GM10266 (cell line): ENCODE results near the gene DYRK1A.
A peak's percentile ranks its signal among the peaks of the same experiment; 100 is the strongest.

Experiments used
- DNase-seq: peaks from one replicate; pipeline ENCODE4 v3.0.0; 2012; ENCODE audit errors: extremely low spot score
- CTCF ChIP-seq: IDR thresholded peaks from 2 replicates; pipeline ENCODE4 v1.5.1; 2012; ENCODE audit warnings: mild to moderate bottlenecking, low read depth; ENCODE audit not compliant: control insufficient read depth, insufficient read depth; ENCODE audit errors: missing control alignments

Gene DYRK1A

GRCh38 chr21:37551331-37551992, 184.9 kb downstream of the DYRK1A start:
- no peak for DNase-seq
- TF ChIP-seq CTCF: no peak

- DNase-seq: no peak
These were observed 185.4 kb downstream of the DYRK1A start for GRCh38 chr21:37551993-37552355.

GRCh38 chr21:37552496-37553029, 186.0 kb downstream of the DYRK1A start:
- no peak for TF ChIP-seq CTCF
- DNase-seq: no peak

More at GRCh38 chr21:37551993-37552355, 185.4 kb downstream of the DYRK1A start:
- TF ChIP-seq CTCF: no peak

GRCh38 chr21:37553078-37553481, 186.5 kb downstream of the DYRK1A start:
- no peak for DNase-seq
- no peak for TF ChIP-seq CTCF

GRCh38 chr21:37554661-37555379, 188.2 kb downstream of the DYRK1A start:
- no peak for TF ChIP-seq CTCF
- no peak for DNase-seq

- TF ChIP-seq CTCF: no peak
- no peak for DNase-seq
These were observed 189.2 kb downstream of the DYRK1A start for GRCh38 chr21:37555672-37556261.

- DNase-seq: peak; percentile 86
- no peak for TF ChIP-seq CTCF
These were observed 190.8 kb downstream of the DYRK1A start for GRCh38 chr21:37557261-37557950.
